Measurements from ENCODE around the gene DOCK11. TPM values are rescaled to one million over a fixed set of nuclear protein-coding genes. Genes with fewer than 3 reads are reported as not detected.

DOCK11 gene
- total RNA-seq, 1 donor from 2014 or later: 4.3 TPM

DNA sequence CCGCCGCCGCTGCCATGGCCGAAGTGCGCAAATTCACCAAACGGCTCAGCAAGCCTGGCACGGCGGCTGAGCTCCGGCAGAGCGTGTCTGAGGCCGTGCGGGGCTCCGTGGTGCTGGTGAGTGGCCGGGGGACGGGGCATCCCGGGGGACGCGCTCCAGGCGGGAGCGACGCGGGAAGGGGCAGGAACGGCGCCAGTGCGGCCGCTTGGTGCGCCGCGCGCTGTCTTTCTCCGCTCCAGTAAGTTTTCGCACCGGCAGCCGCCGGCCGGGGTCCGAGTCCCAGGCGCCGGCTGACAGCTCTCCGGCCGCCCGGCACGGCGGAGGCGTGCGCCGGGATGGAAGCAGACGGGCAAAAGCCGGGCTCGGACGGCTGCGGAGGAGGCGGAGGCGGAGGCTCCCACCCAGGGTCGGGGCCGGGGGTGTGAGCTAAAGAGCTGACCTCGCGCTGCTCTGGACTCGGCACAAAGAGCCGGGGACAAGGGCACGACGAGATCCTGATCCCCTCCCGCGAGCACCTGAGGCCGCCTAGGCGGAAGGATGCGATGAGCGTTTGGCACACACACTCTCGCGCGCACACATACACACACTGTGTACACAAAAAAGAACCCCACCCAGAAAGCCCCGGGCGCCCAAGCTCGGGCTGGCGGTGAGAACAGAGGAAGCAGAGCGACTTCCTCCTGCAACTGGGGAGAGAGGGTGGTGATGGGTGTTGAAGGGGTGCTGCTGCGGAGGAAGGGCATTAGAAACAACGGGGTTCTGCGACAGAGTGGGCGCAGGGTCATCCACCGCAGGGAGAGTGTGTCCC is 545 bp downstream of the DOCK11 start:
- no peak for DNase-seq (ENCODE audit: low read depth)
- TF ChIP-seq, protein P1, sequence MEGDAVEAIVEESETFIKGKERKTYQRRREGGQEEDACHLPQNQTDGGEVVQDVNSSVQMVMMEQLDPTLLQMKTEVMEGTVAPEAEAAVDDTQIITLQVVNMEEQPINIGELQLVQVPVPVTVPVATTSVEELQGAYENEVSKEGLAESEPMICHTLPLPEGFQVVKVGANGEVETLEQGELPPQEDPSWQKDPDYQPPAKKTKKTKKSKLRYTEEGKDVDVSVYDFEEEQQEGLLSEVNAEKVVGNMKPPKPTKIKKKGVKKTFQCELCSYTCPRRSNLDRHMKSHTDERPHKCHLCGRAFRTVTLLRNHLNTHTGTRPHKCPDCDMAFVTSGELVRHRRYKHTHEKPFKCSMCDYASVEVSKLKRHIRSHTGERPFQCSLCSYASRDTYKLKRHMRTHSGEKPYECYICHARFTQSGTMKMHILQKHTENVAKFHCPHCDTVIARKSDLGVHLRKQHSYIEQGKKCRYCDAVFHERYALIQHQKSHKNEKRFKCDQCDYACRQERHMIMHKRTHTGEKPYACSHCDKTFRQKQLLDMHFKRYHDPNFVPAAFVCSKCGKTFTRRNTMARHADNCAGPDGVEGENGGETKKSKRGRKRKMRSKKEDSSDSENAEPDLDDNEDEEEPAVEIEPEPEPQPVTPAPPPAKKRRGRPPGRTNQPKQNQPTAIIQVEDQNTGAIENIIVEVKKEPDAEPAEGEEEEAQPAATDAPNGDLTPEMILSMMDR (conservative IDR thresholded peaks at IDR 0.05; ENCODE audit: low read depth, low read length): no peak
- H3K4me3 ChIP-seq (ENCODE audit: low read depth, low read length): peak overlapping the region; percentile 62

DNA sequence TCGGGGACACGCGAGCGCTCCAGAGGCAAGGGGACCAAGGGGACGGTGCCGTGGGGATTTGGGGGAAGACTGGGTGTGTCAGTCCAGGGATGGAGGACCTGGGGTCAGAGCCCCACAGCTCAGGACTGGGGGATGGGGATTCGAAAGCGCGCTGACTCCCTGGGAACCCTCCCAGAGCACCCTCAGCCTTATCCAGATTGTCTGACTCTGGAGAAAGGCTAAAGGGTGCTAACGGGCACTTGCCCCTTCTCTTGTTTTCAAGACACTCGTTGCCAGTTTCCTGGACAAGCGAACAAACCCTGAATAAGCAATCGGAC is 1.1 kb downstream of the DOCK11 start:
- DNase-seq (ENCODE audit: low read depth): no peak
- TF ChIP-seq, protein P1 (conservative IDR thresholded peaks at IDR 0.05; ENCODE audit: low read depth, low read length): no peak
- peak overlapping the region; percentile 62 for H3K4me3 ChIP-seq (ENCODE audit: low read depth, low read length)

DNA sequence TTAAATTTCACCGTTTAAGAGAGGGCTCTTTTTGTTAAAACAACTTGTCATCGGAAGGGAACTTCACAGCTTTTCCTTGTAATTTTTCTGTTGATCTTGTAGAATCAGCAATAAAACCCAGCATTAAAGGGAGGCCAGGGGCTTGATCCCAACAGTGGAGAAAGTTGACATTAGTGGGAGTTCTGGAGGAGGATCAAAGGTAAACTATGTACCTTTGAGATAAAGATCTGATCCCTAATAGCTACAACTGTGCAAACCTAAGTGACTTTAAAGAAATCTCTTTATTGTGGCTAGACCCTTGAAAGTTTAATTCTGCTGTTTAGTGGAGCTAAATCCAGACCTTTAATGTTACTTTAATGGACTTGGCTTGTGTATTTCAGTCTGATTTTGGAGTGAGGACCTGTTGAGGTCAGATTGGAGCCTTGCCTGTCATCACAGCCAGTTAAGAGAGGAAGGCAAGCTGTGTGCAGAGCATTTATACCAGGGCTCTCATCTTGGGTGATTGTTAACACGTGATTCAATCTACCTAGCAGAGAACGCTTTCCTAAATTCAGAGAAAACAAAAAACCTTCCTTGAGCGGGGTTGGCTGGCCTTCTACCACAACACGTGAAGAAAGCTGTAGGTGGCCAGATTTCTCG is 1.7 kb downstream of the DOCK11 start:
- H3K4me3 ChIP-seq (ENCODE audit: low read depth, low read length): peak overlapping the region; percentile 62
- no peak for DNase-seq (ENCODE audit: low read depth)
- TF ChIP-seq, protein P1 (conservative IDR thresholded peaks at IDR 0.05; ENCODE audit: low read depth, low read length): no peak

DNA sequence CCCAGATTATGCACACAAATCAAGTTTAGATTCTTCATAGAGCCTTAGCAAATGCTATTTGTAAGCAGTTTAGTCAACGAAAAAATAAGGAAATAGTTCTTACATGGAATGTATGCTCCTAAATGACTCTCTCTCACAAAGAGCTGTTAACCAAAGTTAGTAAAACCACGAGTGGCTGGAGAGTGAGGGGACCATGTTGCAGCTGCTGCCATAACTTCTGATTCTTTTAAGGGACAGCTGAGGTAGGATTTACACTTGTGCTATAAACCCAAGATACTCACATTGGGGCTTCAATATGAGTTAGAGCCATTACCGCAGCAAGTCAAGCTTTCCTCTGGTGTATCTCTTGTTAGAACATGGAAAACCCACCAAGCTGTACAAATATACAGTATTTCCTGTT is 2.7 kb downstream of the DOCK11 start:
- no peak overlapping the region for H3K4me3 ChIP-seq (ENCODE audit: low read depth, low read length)
- DNase-seq (ENCODE audit: low read depth): no peak
- TF ChIP-seq, protein P1 (conservative IDR thresholded peaks at IDR 0.05; ENCODE audit: low read depth, low read length): no peak

DNA sequence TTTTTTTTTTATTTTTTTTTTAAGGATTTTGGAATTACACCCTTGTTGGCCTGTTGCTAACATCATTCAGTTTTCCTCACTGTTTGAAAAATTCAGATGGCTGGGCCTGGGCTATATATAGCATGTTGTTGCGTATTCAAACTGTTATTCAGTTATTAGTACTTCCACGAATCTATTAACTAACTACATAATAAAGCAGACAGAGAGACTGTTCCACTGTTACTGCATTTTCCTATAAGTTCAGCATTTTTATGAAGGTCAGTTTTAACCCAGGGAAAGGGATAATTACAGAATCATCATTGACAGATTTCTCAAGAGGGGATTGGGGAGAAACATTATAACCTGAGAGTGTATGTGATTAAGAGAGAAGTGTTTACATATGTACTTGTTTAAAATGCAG is 3.1 kb downstream of the DOCK11 start:
- TF ChIP-seq, protein P1 (conservative IDR thresholded peaks at IDR 0.05; ENCODE audit: low read depth, low read length): no peak
- H3K4me3 ChIP-seq (ENCODE audit: low read depth, low read length): no peak overlapping the region
- DNase-seq (ENCODE audit: low read depth): no peak

DNA sequence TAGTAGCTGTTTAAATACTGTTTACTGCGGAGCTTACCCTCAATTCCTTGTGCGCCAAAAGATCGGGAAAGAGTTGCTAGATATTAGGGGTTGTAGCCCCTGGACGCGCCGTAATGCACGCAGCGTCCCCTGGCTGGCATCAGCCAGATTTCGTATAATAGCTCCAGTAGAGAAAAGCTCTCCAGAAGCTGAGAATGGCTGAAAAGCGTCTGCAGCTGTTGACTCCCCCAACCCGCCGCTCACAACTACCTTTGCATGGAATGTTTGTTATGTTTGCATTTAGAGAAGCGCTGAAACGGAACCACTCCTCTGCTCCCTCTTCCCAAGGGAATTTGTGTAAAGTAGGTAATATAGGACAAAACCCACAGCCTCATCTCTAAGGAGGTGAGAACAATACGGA is 3.7 kb downstream of the DOCK11 start:
- H3K4me3 ChIP-seq (ENCODE audit: low read depth, low read length): no peak overlapping the region
- TF ChIP-seq, protein P1 (conservative IDR thresholded peaks at IDR 0.05; ENCODE audit: low read depth, low read length): no peak
- DNase-seq (ENCODE audit: low read depth): no peak
